H54 (cell line): Measurements from ENCODE around the gene TOR2A.

Experiments used
- DNase-seq: peaks from one replicate; pipeline ENCODE4 v3.0.0; 2011; ENCODE audit warnings: low spot score, mixed read lengths; ENCODE audit not compliant: insufficient read length
- FAIRE-seq: peaks from 3 replicates; lab custom pipeline; 2011; peaks lifted over from hg19 to GRCh38; lab: Jason Lieb, UNC
- POLR2A ChIP-seq: IDR thresholded peaks from 2 replicates; pipeline ENCODE4 v1.6.1; 2011; ENCODE audit warnings: low read depth, mild to moderate bottlenecking, low read length

TOR2A gene

DNA sequence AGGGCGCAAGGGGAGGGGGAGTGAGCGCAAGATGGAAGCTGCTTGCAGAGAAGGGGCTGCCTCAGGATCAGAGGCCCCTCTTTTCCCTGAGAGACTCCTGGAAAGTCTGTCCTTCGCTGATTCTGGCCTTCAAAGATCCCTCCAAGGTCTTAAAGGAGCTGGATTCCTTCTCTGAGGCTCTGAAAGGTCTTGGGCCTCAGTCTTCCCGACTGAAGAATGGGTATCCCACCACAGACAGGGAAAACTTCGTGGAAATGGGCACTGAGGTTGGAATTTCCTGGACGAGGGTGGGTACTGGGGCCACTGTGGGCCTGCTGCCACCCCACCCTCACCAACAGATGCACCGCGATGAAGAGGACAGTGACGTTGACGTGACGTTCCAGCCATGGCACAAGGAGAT is 22.7 kb downstream of the TOR2A start:
- DNase-seq (no peak), FAIRE-seq (no peak)
- no peak for TF ChIP-seq POLR2A

DNA sequence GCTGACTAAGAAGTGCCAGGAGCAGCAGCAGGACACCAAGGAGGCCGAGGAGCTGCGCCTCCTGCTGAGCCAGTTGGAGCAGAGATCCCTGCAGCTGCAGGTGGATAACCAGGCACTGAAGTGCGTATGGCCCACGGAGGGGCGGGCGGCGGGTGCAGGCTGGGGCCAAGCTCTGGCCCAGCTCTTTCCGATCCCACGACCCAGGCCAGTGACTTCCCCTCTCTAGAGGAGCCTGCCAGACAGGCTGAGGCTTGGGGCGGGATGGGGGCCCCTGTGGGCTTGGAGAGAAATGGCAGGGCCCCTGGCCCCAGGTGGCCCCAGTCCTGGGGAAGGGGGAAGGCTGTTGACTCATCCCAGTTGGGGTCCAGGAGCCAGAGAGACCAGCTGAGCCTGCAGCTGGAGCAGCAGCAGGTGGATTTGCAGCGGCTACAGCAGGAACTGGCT is 23.2 kb downstream of the TOR2A start:
- FAIRE-seq (no peak), DNase-seq (no peak)
- no peak for TF ChIP-seq POLR2A

DNA sequence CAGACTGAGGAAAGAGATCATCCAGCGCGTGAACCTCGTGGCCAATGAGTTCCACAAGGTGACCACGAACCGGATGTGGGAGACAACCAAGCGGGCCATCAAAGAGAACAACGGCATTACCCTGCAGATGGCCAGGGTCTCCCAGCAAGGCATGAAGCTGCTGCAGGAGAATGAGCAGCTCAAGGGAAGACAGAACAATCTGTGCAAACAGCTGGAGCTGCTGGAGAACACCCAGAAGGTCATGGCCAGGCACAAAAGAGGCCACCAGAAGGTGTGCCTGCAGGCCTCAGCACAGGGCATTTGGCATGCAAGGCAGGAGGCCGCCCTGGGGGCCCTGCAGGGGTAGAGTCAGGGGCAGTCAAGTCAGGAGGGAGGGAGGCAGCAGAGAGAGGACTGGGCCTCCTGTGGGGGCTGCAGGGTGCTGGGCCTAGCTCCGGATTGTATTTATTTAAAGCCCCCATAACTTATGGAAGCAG is 23.8 kb downstream of the TOR2A start:
- DNase-seq (no peak), FAIRE-seq (no peak)
- TF ChIP-seq POLR2A, result no peak

DNA sequence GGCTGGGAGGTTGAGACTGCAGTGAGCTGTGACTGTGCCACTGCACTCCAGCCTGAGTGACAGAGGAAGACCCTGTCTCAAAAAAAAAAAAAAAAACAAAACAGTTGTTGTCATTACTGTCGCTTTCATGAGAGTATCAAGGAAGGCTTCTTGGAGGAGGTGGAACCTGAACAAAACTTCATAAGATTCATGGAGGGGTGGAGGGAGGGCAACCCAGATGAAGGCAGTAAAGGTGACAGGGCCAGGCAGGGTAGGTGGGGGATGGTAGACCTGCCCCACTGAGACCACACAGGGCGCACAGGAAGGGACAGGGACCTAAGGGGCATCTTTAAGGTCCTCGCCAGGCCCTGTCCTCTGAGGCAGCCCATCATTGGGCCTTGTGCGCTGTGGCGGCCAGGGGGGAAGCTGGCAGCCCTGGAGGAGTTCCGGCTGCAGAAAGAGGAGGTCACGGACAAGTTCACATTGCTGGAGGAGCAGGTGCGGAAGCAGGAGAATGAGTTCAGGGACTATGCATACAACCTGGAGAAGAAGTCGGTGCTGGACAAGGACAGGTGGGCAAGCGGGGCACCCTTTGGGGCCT is 24.8 kb downstream of the TOR2A start:
- DNase-seq (no peak), FAIRE-seq (no peak)
- TF ChIP-seq POLR2A, result no peak

DNA sequence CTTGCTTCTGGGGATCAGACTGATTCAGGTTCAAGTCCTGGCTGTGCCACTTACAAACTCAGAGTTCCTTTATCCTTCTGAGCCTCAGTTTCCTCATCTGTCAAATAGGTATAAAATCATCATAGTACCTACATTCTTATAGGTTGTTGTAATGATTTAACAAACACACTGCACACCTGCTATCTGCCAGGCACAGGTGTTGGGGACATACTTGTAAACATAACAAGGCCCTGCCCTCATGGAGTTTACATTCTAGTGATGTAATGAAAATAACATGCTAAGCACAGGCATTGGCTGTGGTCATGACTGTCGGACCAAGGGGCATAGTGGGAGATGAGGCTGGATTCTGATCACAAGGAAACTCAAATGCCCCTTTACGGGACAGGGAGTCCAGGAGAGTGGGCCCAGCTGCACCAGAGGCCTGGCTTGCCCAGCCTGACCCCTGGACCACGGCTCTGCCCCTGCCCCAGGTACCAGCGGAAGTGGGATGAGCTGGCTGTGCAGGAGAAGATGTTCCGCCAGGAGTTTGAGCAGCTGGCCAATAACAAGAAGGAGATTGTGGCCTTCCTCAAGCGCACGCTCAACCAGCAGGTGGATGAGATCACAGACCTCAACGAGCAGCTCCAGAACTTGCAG is 26.0 kb downstream of the TOR2A start:
- DNase-seq (no peak), FAIRE-seq (no peak)
- no peak for TF ChIP-seq POLR2A

DNA sequence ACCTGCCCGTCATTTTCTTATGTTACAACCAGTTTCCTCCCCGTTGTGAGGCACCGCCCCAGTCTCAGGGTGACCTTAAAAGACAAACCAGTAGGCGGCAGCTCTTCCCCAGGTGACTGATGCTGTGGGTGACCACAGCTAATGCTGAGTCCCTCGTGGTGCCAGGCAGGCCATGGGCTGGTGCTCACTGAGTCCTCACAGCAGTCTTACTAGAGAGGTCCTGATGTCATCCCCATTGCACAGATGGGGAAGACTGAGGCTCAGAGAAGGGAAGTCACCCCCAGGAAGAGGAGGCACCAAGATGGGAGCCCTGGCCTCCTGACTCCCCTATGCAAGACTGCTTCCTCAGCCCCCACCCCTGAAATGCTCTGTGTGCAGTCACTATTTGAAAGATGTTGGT is 27.3 kb downstream of the TOR2A start:
- FAIRE-seq, result no peak
- TF ChIP-seq POLR2A, result no peak
- no peak for DNase-seq

DNA sequence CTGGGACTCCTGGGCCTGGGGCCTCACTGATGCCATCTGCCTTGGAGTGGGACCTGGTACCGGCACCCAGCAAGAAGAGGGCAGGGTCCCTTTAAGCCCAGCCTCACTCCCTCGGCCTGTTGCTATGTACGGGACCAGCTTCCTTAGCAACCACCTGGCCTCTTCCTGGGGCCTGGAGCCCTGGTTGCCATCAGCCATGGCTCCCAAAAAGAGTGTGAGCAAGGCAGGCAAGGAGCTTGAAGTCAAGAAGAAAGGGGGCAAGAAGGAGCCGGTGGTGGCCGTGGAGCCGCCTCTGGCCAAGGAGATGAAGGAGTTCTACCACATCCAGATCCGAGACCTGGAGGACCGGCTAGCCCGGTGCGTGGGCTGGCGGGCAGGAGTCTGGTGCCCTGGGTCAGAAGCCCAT is 28.3 kb downstream of the TOR2A start, which contains the start of gene CFAP157:
CFAP157 (plus strand) TSS at position 153 of the 406 bp plus-strand sequence; CDS start at position 197, 44 bp downstream.
- DNase-seq, result peak; percentile 77

DNA sequence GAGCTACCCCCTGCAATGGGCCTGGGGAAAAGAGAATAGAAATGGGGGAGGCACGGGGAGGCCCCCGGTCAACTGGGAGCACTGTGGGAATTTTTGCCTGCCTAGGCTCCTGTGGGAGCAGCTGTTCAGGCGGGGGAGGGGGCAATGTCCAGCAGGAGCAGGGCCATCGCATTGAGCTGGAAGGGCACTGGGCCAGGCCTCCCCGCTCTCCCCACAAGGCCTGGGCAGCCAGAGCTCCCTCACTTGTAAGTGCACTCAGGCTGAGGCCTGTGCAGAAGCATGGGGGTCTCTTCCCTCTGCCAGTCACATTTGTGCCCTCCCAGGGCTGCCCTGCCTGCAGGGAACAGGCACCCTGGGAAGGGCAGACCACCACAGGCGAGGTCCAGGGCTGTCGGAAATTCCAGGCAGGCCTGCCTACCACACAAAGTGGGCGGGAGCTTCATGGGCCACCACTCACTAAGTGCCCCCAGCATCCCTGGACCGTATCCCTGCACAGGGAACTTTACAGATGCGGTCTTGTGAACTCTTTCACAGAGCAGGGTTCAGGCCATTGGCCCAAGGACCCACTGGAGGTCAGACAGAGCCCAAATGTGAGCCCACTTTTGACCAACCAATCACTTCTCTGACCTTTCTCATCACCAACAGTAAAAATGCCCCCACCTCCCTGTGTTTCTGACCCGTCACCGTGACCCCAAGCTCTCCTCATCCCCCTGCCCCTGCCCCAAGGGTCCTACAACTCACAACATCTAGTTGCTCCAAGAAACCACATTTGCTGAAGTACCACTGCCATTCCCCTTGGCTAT is 29.3 kb downstream of the TOR2A start:
- TF ChIP-seq POLR2A, result no peak
- FAIRE-seq, result no peak
- DNase-seq, result no peak

More for the DNA sequence above, 28.3 kb downstream of the TOR2A start, which contains the start of gene CFAP157:
- TF ChIP-seq POLR2A, result no peak
- no peak for FAIRE-seq

DNA sequence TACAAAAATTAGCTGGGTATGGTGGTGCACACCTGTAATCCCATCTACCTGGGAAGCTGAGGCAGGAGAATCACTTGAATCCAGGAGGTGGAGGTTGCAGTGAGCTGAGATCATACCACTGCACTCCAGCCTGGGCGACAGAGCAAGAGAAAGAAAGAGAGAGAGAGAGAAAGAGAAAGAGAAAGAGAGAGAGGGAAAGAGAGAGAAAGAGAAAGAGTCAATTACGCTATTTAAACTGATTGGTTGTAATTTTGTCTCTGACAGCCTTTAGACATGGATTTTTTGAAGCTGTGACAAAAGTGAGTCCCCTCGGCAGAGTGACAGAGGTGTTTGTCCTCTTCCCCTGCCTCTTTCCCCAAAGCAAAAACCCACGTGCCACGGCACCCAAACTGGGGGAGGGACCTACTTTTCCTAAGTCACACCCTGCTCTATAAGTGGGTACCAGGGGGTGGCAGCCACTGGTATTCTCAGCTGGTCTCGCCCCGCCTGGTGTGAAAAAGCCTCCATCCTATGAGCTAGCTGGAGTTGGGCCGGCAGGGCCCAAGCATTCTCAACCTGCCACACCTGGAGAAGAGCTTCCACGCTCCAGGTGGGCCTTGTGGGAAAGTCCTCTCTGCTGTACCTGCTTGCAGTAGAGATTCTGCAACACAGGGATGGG is 31.7 kb downstream of the TOR2A start:
- no peak for TF ChIP-seq POLR2A
- DNase-seq, result no peak
- FAIRE-seq, result no peak

DNA sequence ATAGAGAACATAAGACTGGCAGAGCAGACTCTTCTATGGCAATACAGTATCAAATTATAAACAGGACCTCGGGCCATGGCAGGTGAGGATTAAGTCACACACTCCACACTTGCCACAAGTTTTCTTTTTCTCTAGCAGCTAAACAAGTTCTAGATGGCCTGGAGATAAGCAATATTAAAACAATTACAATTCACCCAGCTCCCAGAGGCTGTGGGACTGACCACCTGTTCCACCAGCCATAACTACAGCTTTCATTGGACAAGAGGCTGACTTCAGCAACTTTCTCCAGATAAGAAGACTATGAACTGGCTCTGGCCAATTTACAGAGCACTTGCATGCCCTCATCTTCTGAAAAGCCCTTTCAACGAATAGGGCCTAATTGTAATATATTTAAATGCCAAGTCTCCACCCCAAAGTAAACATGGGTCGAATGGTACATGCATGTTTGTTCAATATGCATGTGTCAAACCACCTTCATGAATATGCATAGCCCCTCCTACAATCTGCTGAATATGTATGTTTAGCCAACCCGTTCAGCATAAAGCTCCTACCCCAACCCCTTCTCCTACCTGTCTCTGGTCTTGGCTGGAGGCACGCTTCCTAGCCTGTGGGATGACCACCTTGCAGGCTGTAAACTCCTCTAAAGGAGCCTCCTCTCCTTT is 34.4 kb downstream of the TOR2A start:
- FAIRE-seq (no peak), DNase-seq (no peak)
- no peak for TF ChIP-seq POLR2A

DNA sequence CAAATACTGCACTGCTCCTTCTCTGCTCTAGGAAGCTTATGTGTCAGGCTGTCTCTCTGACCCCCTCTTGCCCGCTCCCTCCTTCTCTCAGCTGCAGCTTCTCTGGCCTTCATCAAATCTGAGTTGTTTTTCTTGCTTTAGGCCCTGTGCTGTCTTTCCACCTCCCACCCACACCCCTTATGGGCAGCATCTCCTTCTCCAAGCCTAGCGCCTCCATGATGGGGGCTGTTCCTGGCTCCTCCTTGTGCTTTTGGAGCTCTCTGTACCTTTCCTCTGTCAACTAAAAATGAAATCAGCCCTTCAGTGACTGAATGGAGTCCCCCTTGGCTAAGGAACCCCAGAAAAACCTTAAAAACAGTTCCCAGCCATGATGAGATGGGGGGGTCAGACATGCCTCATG is 35.0 kb downstream of the TOR2A start:
- TF ChIP-seq POLR2A, result no peak
- FAIRE-seq (no peak), DNase-seq (no peak)

DNA sequence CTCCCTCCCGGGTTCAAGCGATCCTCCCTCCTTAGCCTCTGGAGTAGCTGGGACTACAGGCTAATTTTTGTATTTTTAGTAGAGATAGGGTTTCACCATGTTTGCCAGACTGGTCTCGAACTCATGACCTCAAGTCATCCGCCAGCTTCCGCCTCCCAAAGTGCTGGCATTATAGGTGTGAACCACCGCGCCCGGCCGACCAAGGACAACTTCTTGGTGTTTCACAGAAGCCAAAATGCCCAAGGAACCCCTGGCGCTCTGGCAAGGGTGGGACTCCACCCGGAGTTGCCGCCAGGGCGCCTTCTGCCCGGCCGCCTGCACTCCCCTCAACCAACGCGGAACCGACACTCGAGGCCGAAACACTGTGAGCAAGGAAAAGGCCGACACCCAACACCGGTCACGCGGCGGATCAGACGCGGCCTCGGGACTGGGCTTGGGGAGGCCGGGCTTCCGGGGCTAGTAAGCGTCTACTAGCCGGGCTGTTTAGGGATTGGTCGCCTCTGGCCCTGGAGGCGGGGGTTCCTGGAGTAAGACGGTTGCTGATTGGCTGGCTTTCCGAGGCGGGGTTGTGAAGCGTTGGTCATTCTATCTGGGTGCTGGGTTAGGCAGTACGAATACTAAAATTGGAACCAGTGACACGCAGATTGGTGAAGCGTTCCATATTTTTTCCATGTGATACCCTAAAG is 36.0 kb downstream of the TOR2A start:
- DNase-seq (no peak), FAIRE-seq (no peak)
- no peak for TF ChIP-seq POLR2A

DNA sequence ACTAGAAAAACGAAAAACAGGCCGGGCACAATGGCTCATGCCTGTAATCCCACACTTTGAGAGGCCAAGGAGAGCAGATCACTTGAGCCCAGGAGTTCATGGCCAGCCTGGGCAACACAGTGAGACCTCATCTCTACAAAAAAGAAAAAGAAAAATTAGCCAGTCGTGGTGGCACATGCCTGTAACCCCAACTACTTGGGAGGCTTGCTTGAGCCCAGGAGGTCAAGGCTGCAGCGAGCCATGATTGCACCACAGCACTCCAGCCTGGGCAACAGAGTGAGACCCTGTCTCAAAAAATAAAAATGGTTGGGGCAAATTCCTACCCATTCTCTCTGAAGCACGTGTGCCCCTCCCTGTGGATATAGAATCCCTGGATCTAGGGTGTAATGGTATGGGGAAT is 36.7 kb downstream of the TOR2A start:
- DNase-seq (no peak), FAIRE-seq (no peak)
- TF ChIP-seq POLR2A, result no peak
